OCI-LY7 (cell line): ENCODE results near the gene CECR2. TPM values are rescaled to one million over a fixed set of nuclear protein-coding genes. Genes with fewer than 3 reads are reported as not detected.

Source experiments
- BruUV-seq: library from RNA; stranded (reverse); fragments of 400-500 nt; replicated peaks from 2 replicates; lab custom pipeline; 2021; lab: Mats Ljungman, UMichigan
- CTCF ChIA-PET: fragments of 300-600 bp; sonication (Branson Sonifier 250); formaldehyde crosslinking; loops from one replicate; lab custom pipeline; 2022; ENCODE audit warnings: antibody characterized with exemption; ENCODE audit not compliant: unreplicated experiment; lab: Charles Lee
- POLR2A ChIA-PET: fragments of 300-600 bp; sonication (Branson Sonifier 250); formaldehyde crosslinking; loops from one replicate; lab custom pipeline; 2022; ENCODE audit warnings: antibody characterized with exemption; lab: Charles Lee
- DNase-seq: peaks from one replicate; pipeline ENCODE4 v3.0.0-alpha.2; 2015; ENCODE audit warnings: low spot score
- H2AFZ ChIP-seq: fragments of 200-600 bp; sonication (generic), shearing (Covaris generic); 2 replicates; pipeline ENCODE4 v1.6.1; 2014; ENCODE audit warnings: mild to moderate bottlenecking, antibody characterized with exemption, low read length, moderate library complexity
- H3K27ac ChIP-seq: fragments of 200-600 bp; sonication (generic); 2 replicates; pipeline ENCODE4 v1.5.1; 2014; ENCODE audit warnings: mixed run types, low read depth, mild to moderate bottlenecking, moderate library complexity, low read length, inconsistent platforms; ENCODE audit not compliant: poor library complexity, severe bottlenecking
- H3K36me3 ChIP-seq: fragments of 200-600 bp; sonication (generic); 2 replicates; pipeline ENCODE4 v1.6.1; 2014; ENCODE audit warnings: mild to moderate bottlenecking, antibody characterized with exemption, low read length, moderate library complexity, mixed read lengths; ENCODE audit not compliant: insufficient read depth
- H3K4me1 ChIP-seq: fragments of 200-600 bp; sonication (generic); 2 replicates; pipeline ENCODE4 v1.5.1; 2014; ENCODE audit warnings: mild to moderate bottlenecking, low read length; ENCODE audit not compliant: insufficient read depth, poor library complexity, severe bottlenecking
- H3K4me2 ChIP-seq: fragments of 200-600 bp; sonication (generic); 2 replicates; pipeline ENCODE4 v1.6.1; 2014; ENCODE audit warnings: mild to moderate bottlenecking, low read length
- H3K4me3 ChIP-seq: fragments of 200-600 bp; sonication (generic); 2 replicates; pipeline ENCODE4 v1.5.1; 2014; ENCODE audit warnings: mild to moderate bottlenecking, low read depth, low read length; ENCODE audit not compliant: poor library complexity, severe bottlenecking
- H3K79me2 ChIP-seq: fragments of 200-600 bp; sonication (generic); 2 replicates; pipeline ENCODE4 v1.6.1; 2016; ENCODE audit warnings: low read depth, mild to moderate bottlenecking, low read length, moderate library complexity, mixed read lengths; ENCODE audit not compliant: insufficient read depth
- H3K9me2 ChIP-seq: fragments of 200-600 bp; sonication (generic); 2 replicates; pipeline ENCODE4 v1.6.1; 2016; ENCODE audit warnings: mild to moderate bottlenecking, low read length, mixed read lengths; ENCODE audit not compliant: insufficient read depth
- H3K9me3 ChIP-seq: fragments of 200-600 bp; sonication (generic); 2 replicates; pipeline ENCODE4 v1.6.1; 2014; ENCODE audit warnings: mild to moderate bottlenecking, mixed run types, low read length, mixed read lengths
- H4K20me1 ChIP-seq: fragments of 200-600 bp; sonication (generic); 2 replicates; pipeline ENCODE4 v1.6.1; 2014; ENCODE audit warnings: mild to moderate bottlenecking, antibody characterized with exemption, low read length, moderate library complexity, mixed read lengths; ENCODE audit not compliant: insufficient read depth
- CTCF ChIP-seq: fragments of 200-600 bp; sonication (generic); conservative IDR thresholded peaks from 2 replicates; pipeline ENCODE4 v1.5.1; 2014; ENCODE audit warnings: mild to moderate bottlenecking, antibody characterized with exemption, low read length, moderate library complexity, mixed read lengths
- EZH2phosphoT487 ChIP-seq: fragments of 200-600 bp; sonication (generic); IDR thresholded peaks from 2 replicates; pipeline ENCODE4 v1.6.1; 2018; ENCODE audit warnings: low read depth, borderline replicate concordance, mild to moderate bottlenecking, mixed run types, antibody characterized with exemption, low read length, moderate library complexity, mixed read lengths
- intact Hi-C: fragments of 100-400 bp; cut with micrococcal nuclease; formaldehyde crosslinking; loops from one replicate; pipeline ENCODE4 v1.10.0; 2022; ENCODE audit not compliant: unreplicated experiment
- total RNA-seq, 2 experiments: library from RNA; depleted of rRNA in 1 of 2; stranded (reverse); fragments of >200 nt in 1 of 2; shearing (Covaris generic) in 1 of 2; gene quantifications; 2 replicates each; pipeline ENCODE4 v1.2.3, GENCODE V29; 2014 to 2022

The CECR2 gene
- total RNA-seq, 2 experiments from 2014 or later: 0.09 to 0.53 TPM

- no peaks in the 10 kb centered on the region for H3K79me2 ChIP-seq
- no peaks in the 10 kb centered on the region for H3K36me3 ChIP-seq
- TF ChIP-seq CTCF (no peak), EZH2phosphoT487 (no peak)
- POLR2A ChIA-PET: no interaction called here
- no peaks in the 10 kb centered on the region for H3K9me3 ChIP-seq
- CTCF ChIA-PET: no interaction called here
- no peak overlapping the region for H3K27ac ChIP-seq
- no peak for DNase-seq
- no peaks in the 10 kb centered on the region for H3K4me1 ChIP-seq
- no TSS peak for BruUV-seq
- no peaks in the 10 kb centered on the region for H3K9me2 ChIP-seq
- H3K4me2 ChIP-seq: no peak overlapping the region
- H2AFZ ChIP-seq: no peak overlapping the region
- H4K20me1 ChIP-seq: no peaks in the 10 kb centered on the region
- intact Hi-C loops: loop anchor here (5.0 kb wide), 1 partner anchor 40 kb away; no protein-coding TSS in a partner anchor
- no peak overlapping the region for H3K4me3 ChIP-seq
Observed at GRCh38 chr22:17476838-17477237, 107.6 kb downstream of the CECR2 start.

GRCh38 chr22:17477391-17477833 is 108.2 kb downstream of the CECR2 start:
- Histone ChIP-seq H3K9me3 (no peaks in the 10 kb centered on the region), H2AFZ (no peak overlapping the region), H4K20me1 (no peaks in the 10 kb centered on the region), H3K4me2 (no peak overlapping the region), H3K4me1 (no peaks in the 10 kb centered on the region), H3K9me2 (no peaks in the 10 kb centered on the region), H3K79me2 (no peaks in the 10 kb centered on the region), H3K36me3 (no peaks in the 10 kb centered on the region), H3K27ac (no peak overlapping the region), H3K4me3 (no peak overlapping the region)
- no peak for TF ChIP-seq CTCF
- TF ChIP-seq EZH2phosphoT487: no peak
- POLR2A ChIA-PET: no interaction called here
- no peak for DNase-seq
- CTCF ChIA-PET: no interaction called here
- intact Hi-C loops: loop anchor here (5.0 kb wide), 1 partner anchor 40 kb away; no protein-coding TSS in a partner anchor
- BruUV-seq: no TSS peak

- Histone ChIP-seq H3K27ac (no peak overlapping the region), H4K20me1 (no peaks in the 10 kb centered on the region), H2AFZ (no peak overlapping the region), H3K4me1 (no peaks in the 10 kb centered on the region), H3K4me3 (no peak overlapping the region), H3K9me2 (no peaks in the 10 kb centered on the region), H3K4me2 (no peak overlapping the region), H3K79me2 (no peaks in the 10 kb centered on the region), H3K9me3 (no peaks in the 10 kb centered on the region), H3K36me3 (no peaks in the 10 kb centered on the region)
- ChIA-PET CTCF (no interaction called here), POLR2A (interaction anchor here (0.8 kb wide), 2 partner anchors 26 to 295 kb away, joined by 3 to 5 read pairs; no protein-coding TSS in a partner anchor)
- no peak for DNase-seq
- no TSS peak for BruUV-seq
- no peak for TF ChIP-seq EZH2phosphoT487
- intact Hi-C loops: loop anchor here (5.0 kb wide), 1 partner anchor 42 kb away; no protein-coding TSS in a partner anchor
Observed at GRCh38 chr22:17479135-17479534, 109.9 kb downstream of the CECR2 start.
